Measurements from ENCODE around the gene SEMA3C. TPM values are rescaled to one million over a fixed set of nuclear protein-coding genes. Genes with fewer than 3 reads are reported as not detected.

SEMA3C gene
- total RNA-seq, 1 experiment from 2014 or later, result 63.5 TPM

DNA sequence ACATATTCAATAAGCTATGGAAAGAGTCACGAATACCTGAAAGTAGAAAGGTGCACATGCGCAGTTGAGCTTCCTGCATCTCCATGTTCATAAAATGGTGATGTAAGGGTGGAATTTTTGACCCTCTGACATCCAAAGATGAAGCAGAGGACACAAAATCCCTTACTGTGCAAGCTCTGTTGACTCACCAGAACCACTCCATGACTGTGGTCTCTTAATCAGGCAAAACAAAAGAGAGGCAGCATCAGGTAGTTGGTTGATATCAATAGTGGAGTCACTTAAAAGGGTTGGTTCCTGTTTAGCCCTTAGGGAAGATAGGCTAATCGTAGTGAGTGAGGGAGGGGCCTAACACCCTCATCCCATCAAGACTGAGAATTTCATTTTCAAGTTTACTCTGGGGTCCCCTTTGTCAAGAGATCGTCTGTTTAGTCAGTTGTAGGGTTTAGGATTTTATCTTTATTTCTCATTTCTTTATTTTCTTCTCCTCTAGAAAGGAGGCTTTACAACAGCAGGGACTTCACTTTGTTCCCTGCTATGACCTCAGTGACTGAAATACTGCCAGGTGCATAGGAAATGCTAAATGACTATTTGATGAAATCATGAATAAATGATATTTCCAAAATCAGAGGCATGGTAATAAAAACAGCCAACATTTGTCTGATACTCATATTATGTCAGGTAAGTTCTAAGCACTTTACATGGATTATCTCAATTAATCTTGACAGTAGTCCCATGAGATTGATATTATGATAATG lies 182.3 kb downstream of the SEMA3C start:
- peak; percentile 28 for DNase-seq (ENCODE audit: low read depth)

DNA sequence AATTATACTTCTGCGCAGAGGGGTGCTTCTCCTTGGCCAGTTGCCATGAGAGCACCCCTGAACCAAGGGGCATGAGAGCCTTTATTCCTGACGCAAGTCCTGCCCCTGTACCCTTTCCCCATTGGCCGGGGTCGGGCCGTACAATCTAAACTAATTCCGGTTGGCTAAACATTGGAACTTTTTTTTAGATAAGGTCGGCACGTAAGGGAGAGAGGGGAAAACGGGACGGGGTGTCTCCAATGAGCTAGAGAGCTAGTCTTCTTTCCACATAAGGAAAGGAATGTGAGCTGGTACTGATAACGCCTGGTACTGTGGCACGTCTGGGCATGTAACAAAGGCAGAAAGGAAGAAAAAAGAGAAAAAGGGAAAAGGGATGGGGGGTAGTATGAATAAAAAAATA lies 183.5 kb downstream of the SEMA3C start:
- no peak for DNase-seq (ENCODE audit: low read depth)

DNA sequence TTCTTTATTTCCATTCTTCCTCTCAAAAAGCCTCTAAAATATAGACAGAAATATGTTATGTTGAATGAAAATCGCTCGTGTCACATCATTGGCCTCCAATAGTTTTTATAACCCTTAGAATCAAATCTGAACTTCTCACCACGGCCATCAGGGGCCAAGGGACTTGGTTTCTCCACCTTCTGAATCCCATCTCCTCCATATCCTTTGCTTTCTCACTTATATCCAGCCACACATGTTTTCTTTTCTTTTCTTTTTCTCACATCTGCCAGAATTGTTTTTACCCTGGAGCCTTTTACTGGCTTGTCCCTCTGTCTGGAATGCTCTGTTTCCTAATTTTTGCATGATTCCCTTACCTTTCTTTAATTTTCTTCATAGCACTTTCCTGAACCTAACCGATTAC lies 184.8 kb downstream of the SEMA3C start:
- no peak for DNase-seq (ENCODE audit: low read depth)

DNA sequence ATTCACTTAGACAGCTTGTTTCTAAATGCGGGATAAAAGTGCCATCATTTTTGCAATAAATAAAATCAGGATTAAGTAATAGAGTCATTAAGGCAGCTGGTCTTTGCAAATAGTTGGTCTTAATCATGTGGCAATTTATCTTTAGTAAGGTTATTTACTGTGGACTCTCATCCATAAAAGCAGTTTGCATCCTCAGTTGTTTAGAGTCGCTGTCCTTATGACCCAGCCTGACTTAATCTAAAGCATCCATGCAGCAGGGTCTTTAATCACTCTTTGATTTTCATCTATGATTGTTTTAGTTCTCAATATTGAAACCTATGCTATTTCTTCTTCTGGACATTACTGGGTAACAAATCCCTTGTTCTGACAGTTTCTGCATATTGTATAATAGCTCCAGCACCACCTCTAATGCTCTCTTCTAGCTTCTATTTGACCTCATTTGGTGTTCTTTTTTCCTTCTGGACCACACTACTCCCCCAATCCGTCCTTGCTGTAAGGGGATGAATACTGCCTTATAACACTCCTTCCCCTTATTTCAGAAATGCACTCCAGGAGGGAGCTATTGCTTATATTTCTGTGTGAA lies 185.4 kb downstream of the SEMA3C start:
- no peak for DNase-seq (ENCODE audit: low read depth)

DNA sequence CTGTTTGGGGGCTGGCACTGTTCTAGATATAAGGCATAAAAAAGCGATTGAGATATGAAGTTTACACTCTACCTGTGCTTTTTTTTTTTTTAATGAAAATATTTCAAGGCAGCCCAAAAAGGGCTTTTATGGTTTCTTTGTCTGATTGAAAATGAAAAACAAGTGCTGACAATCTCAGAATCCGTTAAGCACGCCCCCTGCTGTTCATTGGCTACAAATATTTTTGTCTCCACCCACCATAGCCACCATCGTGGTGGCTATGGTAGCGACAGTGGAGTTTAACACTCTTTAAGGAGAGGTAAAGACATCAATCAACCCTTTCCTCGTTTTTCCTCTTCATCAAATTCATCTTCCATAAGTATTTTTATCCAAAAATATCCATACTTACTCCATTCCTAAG lies 186.2 kb downstream of the SEMA3C start:
- DNase-seq (ENCODE audit: low read depth), result peak; percentile 22

DNA sequence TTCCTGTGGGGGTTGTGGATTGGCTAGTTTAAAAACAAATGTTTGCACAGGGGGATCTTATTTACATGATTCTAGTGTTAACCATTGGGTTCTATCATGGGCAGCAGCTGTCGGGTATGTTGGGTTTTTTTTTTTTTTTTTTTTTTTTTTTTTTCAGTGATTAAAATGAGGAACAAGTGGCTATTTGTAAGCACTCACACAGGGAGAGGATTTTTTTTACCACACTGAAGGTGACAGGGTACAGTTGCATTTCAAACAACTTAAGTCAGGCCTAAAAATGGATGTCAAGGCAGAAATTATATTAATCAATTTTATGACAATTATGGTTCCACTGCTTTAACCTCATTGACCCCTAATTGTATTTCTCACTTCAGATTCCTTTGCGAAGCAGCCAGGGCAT lies 187.6 kb downstream of the SEMA3C start:
- DNase-seq (ENCODE audit: low read depth), result no peak

DNA sequence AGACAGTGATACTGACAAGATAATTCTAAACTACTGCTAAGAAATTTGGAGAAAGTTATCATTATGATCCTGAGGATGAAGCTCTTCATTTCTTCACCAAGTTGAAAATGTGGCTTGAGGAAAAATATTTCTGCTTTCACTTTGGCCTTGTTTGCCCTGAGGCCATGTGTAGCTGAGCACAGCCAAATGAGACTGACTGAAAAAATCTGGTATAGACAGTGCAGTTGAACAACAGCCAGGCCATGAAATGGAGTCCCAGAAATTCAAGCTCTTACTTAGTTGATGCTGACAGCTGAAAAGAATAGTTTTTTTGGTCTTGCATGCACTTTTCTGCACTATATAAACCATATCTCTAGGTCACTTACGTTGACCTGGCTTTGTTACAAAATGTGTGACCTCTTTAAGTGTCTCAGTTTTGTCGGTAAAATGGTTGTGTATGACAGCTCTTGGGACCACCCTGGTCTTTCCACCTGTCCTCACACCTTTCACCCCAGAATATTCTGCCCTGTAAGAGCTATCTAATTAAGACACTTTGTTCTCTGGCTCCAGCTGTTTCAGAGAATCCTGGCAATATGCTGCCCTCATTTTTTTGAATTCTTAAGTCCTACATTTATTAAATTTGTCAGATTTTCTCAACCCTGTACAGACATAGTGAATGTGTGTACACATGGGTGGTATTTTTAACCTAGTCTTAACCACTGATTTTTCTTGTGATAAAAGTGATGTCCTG lies 189.1 kb downstream of the SEMA3C start:
- peak; percentile 24 for DNase-seq (ENCODE audit: low read depth)

DNA sequence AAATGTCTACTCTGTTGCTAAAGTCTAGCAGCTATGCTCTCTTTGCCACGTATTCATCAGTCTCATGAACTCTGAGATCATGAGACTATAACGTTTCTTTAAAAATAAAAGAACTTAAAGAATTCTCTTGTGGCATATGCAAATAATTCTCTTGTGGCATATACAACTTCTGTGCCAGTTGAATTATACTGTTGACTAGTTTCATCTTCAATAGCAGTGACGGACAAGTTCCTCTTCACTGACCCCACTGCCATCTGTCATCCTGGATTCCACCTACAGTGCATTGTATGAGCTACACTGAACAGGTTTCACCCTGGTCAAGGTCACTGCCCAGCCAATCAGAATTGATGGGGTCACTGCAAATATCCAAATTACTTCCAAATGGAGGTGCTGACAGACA lies 192.2 kb downstream of the SEMA3C start:
- no peak for DNase-seq (ENCODE audit: low read depth)

DNA sequence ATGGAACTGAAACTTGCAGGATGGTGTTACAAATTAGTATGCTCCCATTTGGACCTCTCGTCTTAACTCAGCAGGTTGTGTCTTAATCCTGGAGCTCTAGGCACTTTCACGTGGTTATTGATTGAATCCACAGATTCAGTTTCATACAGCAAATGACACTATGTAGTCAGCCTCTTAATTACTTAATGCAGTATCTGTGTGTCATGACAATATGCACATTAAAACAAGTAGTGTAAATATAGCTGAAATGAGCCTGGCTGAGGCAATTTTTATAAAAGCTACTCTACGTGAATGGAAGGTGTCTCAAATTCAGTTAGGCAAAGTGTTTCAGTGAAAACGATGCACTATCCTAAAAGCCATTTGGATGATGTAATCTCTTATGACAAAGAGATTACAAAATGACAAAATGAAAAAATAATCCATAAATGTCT lies 193.7 kb downstream of the SEMA3C start:
- DNase-seq (ENCODE audit: low read depth), result no peak

DNA sequence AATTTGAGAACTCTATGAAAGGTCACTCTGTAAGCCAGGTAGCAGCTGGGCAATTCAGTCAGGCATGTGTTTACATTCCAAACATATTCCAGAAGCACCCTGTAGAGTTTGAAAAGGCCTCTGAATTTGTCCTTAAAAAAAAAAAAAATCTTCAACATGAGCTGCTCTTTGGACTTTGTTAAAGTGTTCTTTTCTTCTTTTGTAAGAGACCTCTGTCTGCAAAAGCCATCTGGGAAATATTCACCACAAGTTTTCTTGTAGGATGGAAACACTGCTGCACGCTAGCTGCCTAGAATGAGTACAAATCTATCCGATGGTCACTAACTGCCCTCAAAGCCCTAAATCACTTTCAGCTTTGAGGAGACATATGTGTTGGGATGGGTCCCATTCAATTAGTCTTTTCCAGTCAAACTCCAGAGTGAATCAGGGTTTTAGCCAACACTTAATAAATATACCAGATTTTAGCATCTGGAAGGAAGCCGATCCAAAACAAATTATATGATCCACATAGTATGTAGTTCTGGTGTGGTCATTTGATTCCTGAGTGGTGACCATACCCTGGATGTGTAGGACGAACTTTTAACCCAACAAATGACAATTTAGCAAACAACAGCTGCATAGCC lies 194.5 kb downstream of the SEMA3C start:
- peak; percentile 6 for DNase-seq (ENCODE audit: low read depth)

DNA sequence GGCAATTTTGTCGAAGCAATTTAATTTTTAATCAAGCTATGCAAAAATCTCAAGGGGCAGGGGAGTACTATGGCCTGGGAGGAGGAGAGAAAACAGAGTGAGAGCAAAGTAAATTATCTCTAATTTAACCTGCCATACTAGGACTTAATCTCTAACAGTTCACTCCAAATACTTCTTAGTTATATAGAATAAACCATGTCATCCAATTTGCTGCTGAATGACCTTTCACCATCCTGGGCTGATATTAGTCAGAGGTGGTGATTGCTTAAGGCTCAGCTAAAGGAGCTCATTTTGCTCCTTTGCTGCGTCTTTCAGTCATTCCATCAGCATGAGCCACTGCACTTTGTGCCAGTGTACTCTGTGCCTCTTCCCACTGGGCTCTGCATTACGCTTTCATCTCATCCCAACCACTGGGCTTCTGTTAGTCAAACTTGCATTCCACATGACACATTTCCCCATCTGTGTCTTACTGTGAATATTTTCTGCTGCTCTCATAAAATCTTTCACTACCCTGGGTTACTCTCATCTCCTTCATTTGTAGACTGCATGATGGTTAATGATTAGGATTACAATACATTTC lies 196.1 kb downstream of the SEMA3C start:
- peak; percentile 98 for DNase-seq (ENCODE audit: low read depth)

DNA sequence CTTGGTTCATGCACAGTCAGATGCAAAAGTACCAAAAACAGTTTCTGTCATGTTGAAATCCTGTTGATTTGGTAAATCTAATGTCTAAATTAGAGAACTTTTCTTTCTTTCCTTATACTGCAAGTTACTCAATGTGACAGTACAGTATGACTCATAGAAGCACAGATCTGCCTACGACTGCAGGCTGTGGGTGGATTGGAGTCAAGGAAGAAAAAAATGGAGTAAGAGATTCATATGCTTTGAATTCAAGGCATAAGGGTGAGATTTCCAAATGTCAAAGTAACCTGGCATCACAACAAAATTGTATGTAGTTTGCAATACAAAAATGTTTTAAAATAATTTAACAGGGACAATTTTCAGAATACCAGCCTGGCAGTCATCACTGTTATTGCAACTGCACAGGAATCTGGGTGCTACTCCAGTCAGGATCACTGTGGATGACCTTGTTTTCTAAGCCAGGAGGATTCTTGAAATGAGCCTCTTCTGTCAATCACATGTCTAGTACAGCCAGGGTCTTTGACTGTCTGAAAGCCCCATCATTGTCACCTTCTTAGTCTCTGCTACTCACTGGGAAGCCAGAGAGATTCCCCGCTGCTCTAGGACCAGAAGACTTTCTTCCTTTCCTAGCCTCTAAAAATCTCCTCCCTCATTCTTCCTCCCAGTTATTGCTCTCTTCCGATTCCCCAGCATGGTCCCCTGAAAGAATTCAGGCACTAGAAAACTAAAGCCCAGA lies 196.8 kb downstream of the SEMA3C start:
- peak; percentile 69 for DNase-seq (ENCODE audit: low read depth)

DNA sequence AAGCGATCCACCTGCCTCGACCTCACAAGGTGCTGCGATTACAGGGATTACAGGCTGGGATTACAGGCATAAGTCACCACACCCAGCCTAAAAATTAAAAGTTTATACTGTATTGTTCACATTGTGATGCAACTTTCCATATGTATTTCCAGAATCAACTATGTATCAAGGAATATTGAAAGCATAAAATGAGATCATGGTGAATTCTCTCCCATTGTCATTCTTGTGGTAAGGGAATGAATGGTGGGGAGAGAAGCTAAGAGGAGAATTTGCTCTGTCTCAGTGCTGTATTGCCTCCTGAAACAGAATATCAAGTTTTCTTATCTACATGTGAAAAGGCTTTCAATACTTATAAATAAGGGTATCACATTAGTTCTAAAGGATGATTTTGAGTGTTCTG lies 198.7 kb downstream of the SEMA3C start:
- DNase-seq (ENCODE audit: low read depth), result no peak

DNA sequence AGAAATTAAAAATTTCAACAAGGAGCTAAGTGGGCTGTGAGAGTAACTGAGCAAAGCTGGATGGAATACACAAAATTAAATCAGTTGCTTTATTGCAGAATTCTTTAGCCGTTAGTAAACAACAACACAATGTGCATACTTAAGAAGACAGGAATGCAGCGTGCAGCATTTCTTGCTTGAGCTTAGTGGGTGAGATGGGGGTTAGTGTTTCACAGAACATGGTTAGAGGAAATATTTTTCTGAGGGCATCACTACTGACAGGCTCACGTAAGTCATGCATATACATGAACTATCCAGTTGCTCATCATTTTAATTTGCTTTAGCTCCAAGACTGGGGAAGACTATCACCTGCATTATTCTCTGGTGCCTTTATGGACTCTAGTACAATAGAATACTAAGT lies 199.6 kb downstream of the SEMA3C start:
- DNase-seq (ENCODE audit: low read depth), result no peak

DNA sequence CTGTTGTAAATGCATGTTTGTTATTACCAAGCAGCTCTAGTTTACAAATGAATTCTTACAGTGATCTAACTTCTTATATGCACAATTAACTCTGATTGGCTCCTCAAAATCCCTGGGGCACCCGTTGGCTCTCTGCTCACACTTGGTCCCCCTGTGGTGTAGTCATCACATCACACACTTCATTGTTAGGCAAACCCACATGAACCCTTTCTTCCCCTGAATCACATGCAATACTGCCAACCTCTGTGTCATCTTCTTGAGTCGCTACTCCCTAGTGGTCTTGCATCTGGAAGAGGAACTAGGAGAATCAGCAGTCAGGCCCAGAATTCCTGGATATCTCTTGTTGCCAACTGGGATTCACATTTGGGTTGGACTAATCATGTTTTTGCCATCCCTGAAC lies 207.3 kb downstream of the SEMA3C start:
- DNase-seq (ENCODE audit: low read depth), result peak; percentile 46

DNA sequence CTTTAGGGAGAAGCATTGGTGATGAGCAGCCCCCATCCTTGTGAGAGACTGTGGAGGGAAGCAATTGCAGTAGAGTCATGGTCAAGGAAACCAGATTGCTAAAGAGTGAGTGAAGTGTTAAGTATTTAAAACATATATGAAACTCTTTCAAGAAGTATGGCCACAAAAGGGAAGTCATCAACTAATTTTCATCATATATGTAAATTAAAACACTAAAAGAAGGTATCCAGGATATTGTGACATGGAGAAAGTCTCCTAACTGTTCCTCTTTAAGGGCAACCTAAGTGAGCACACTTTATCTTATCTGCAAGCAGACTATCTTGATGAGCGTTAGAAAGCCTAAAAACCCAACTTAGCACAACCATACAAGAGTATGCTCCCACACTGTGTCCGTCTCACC lies 210.7 kb downstream of the SEMA3C start:
- DNase-seq (ENCODE audit: low read depth), result no peak

DNA sequence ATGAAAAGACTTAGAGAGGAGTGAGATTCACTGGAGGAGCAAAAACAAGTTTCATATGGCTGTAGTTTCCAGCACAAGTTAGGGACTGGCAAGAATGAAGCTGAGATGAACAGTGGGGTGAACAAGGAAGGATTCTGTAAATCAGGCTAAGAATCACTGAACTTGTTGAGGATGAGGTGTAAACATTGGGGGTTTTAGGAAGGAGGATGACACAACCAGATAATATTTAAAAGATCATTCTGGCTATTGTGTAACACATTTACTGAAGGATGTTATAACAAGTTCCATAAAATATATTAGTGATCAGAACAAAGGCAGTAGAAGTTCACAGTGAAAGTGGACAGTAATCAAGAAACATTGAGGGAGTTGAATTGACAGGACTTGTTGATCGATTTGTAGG lies 211.5 kb downstream of the SEMA3C start:
- DNase-seq (ENCODE audit: low read depth), result no peak

DNA sequence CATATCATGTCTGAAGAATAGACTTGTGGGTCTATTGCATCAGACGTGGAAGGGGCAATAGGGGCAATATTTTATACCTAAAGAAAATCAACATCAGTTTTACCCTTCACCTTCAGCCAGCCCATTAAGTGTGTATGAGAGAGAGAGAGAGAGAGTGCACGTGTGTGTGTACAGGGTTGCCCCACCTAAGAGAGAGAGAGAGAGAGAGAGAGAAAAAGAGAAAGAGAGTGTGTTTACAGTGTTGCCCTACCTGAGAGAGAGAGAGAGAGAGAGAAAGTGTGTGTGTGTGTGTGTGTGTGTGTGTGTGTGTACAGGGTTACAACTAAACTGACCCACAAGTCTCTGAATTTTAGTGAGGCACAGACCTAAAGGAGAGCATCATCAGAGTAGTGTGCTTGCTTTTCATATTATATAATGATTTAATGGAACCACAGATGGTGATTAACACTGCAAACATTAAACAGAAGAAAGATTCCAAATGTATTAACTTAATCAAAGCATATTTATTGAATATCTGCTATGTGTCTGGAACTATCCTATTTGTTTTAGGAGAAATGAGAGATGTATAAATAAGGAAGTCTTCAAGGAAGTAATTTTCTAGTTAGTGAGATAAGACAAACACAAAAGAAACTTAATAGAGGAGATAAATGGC lies 213.6 kb downstream of the SEMA3C start:
- DNase-seq (ENCODE audit: low read depth), result no peak

DNA sequence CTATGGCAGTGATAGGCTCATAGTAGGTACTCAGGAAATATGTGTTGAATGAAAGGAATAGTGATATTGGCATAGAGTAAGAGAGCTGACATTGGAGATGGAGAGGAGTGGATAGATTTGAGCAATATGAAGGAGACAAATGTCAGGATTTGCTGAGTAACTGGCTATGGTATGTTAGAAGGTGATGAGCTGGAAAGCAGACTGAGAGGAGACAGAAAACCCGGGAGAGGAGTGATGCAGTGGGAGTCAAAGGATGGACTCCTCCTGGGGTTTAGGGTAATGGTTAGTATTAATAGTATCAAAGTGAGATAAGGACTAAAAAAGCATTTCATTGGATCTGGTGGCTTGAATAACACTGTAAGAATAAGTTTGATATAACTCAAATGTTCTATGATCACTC lies 215.6 kb downstream of the SEMA3C start:
- DNase-seq (ENCODE audit: low read depth), result no peak

DNA sequence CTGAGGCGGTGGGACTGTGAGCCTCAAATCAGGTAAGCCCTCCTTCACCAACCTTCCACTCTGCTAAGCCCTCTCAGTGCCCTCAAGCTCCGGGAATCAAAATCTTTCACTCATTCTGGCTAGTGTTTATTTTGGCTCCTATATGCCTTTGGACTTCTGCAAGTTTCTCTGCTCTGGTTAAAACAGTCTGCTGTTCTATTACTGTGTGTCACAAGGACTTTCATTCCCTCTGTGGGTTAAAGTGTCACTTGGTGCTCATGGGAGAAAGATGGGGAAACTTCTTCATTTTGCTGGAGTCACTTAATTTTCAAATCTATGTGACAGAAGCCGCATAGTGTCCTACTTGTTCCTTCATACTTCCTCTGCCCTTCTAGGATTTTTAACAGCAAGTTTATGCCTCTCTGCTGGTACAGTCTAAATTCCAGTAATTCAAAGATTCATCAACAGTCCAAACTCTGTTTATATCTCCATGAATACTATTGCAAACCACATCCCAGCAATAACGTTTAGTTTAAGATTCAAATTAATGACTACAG lies 219.1 kb downstream of the SEMA3C start:
- peak; percentile 8 for DNase-seq (ENCODE audit: low read depth)
